A549 (cell line): ENCODE data around the gene SREK1IP1. TPM values are rescaled to one million over a fixed set of nuclear protein-coding genes. Genes with fewer than 3 reads are reported as not detected.
A peak's percentile ranks its signal among the peaks of the same experiment; 100 is the strongest.

ENCODE experiments used
- ATAC-seq, 2 experiments: fragments of 200-7000 bp in 1 of 2; fragments of >200 bp in 1 of 2; cut with Nextera tagmentation in 1 of 2; cut with Tn5 transposase in 1 of 2; 3 replicates each; pipeline versions ENCODE4 v1.8.0 to v1.9.1; 2018 to 2020; ENCODE audit warnings: mild to moderate bottlenecking in 1 of 2, moderate library complexity in 1 of 2
- CTCF ChIA-PET: fragments of 300-600 bp; sonication (Branson Sonifier 250); formaldehyde crosslinking; extraction: SDS; loops from one replicate; lab custom pipeline; 2021; ENCODE audit warnings: antibody characterized with exemption, inconsistent platforms; lab: Yijun Ruan, JAX
- POLR2A ChIA-PET: fragments of 350-600 bp; formaldehyde crosslinking; extraction: SDS; loops from one replicate; lab custom pipeline; 2021; ENCODE audit warnings: antibody characterized with exemption, inconsistent platforms; lab: Yijun Ruan, JAX
- DNase-seq, 2 experiments: peaks; one replicate each; pipeline versions ENCODE4 v3.0.0 to v3.0.0-alpha.2; 2011 to 2016; ENCODE audit warnings: low read depth in 1 of 2, low spot score in 1 of 2
- FAIRE-seq: peaks from 2 replicates; lab custom pipeline; 2011; peaks lifted over from hg19 to GRCh38; lab: Jason Lieb, UNC
- H3K27ac ChIP-seq, 2 experiments: fragments of >200 bp; sonication (Bioruptor Twin); formaldehyde crosslinking; 3 replicates each; pipeline ENCODE4 v1.5.1; 2016 to 2017
- H3K4me1 ChIP-seq: fragments of >200 bp; sonication (Bioruptor Twin); formaldehyde crosslinking; 3 replicates; pipeline ENCODE4 v1.6.1; 2016
- H3K4me2 ChIP-seq: fragments of >200 bp; sonication (Bioruptor Twin); formaldehyde crosslinking; 3 replicates; pipeline ENCODE4 v1.6.1; 2016
- H3K4me3 ChIP-seq: fragments of >200 bp; sonication (Bioruptor Twin); formaldehyde crosslinking; 3 replicates; pipeline ENCODE4 v1.5.1; 2016
- H3K9me3 ChIP-seq: fragments of >200 bp; sonication (Bioruptor Twin); formaldehyde crosslinking; 3 replicates; pipeline ENCODE4 v1.6.1; 2016
- ATOH8 ChIP-seq: fragments of 250-450 bp; sonication (Bioruptor Pico); IDR thresholded peaks from 2 replicates; pipeline ENCODE4 v1.5.0; 2020; ENCODE audit warnings: low read depth, mild to moderate bottlenecking, moderate library complexity
- BHLHE40 ChIP-seq: IDR thresholded peaks from 2 replicates; pipeline ENCODE4 v1.6.1; 2012; ENCODE audit warnings: low read depth, low read length, inconsistent platforms
- CHD4 ChIP-seq: fragments of 200-600 bp; sonication (generic); IDR thresholded peaks from 2 replicates; pipeline ENCODE4 v1.6.1; 2016; ENCODE audit warnings: antibody characterized with exemption, mild to moderate bottlenecking, borderline replicate concordance
- ESRRA ChIP-seq: fragments of 150-350 bp; IDR thresholded peaks from 2 replicates; pipeline ENCODE4 v1.6.1; 2014; ENCODE audit warnings: mild to moderate bottlenecking, low read length, borderline replicate concordance
- FOSL2 ChIP-seq, 2 experiments: fragments of 450-650 bp in 1 of 2; fragments of >200 bp in 1 of 2; sonication (Bioruptor Twin) in 1 of 2; formaldehyde crosslinking; IDR thresholded peaks; 2 replicates each; pipeline versions ENCODE4 v1.5.0 to v1.6.1; 2016 to 2020; ENCODE audit warnings: mild to moderate bottlenecking in 1 of 2, moderate library complexity in 1 of 2
- FOXS1 ChIP-seq: fragments of 250-450 bp; sonication (Bioruptor Pico); IDR thresholded peaks from 2 replicates; pipeline ENCODE4 v1.5.0; 2020; ENCODE audit warnings: mild to moderate bottlenecking, moderate library complexity
- GATA3 ChIP-seq: IDR thresholded peaks from 2 replicates; pipeline ENCODE4 v1.6.1; 2012; ENCODE audit warnings: borderline replicate concordance
- HDAC2 ChIP-seq: fragments of 200-600 bp; sonication (generic); IDR thresholded peaks from 2 replicates; pipeline ENCODE4 v1.6.1; 2016
- HOXB5 ChIP-seq: fragments of 250-450 bp; sonication (Bioruptor Pico); IDR thresholded peaks from 2 replicates; pipeline ENCODE4 v1.5.0; 2020; ENCODE audit warnings: mild to moderate bottlenecking, moderate library complexity
- JUN ChIP-seq, 2 experiments: fragments of >200 bp; sonication (Bioruptor Twin); formaldehyde crosslinking; IDR thresholded peaks; 2 replicates in 1 of 2; 3 replicates in 1 of 2; pipeline ENCODE4 v1.6.1; 2016 to 2017
- JUNB ChIP-seq: fragments of >200 bp; sonication (Bioruptor Twin); formaldehyde crosslinking; IDR thresholded peaks from 2 replicates; pipeline ENCODE4 v1.6.1; 2016
- NPAS2 ChIP-seq: fragments of 250-450 bp; sonication (Bioruptor Pico); IDR thresholded peaks from 2 replicates; pipeline ENCODE4 v1.8.0; 2022; ENCODE audit warnings: mild to moderate bottlenecking, moderate library complexity, borderline replicate concordance
- NR3C1 ChIP-seq: fragments of >200 bp; sonication (Bioruptor Twin); formaldehyde crosslinking; IDR thresholded peaks from 3 replicates; pipeline ENCODE4 v1.6.1; 2017
- POLR2A ChIP-seq: IDR thresholded peaks from 2 replicates; pipeline ENCODE4 v1.6.1; 2012; ENCODE audit warnings: mild to moderate bottlenecking, low read length
- POLR2AphosphoS2 ChIP-seq: conservative IDR thresholded peaks from 2 replicates; pipeline ENCODE4 v1.6.1; 2012; ENCODE audit warnings: low read length, improper control_type of control experiment, inconsistent platforms
- RAD21 ChIP-seq, 2 experiments: fragments of >200 bp in 1 of 2; sonication (Bioruptor Twin) in 1 of 2; formaldehyde crosslinking in 1 of 2; IDR thresholded peaks in 1 of 2; conservative IDR thresholded peaks in 1 of 2; 2 replicates in 1 of 2; 3 replicates in 1 of 2; pipeline ENCODE4 v1.6.1; 2012 to 2018; ENCODE audit warnings: inconsistent platforms in 1 of 2
- RARB ChIP-seq: fragments of 250-450 bp; sonication (Bioruptor Pico); IDR thresholded peaks from 2 replicates; pipeline ENCODE4 v1.8.0; 2021; ENCODE audit warnings: mild to moderate bottlenecking, moderate library complexity
- RFX5 ChIP-seq: fragments of 450-650 bp; IDR thresholded peaks from 2 replicates; pipeline ENCODE4 v1.7.1; 2014; ENCODE audit warnings: antibody characterized with exemption, mild to moderate bottlenecking, moderate library complexity
- RNF2 ChIP-seq: fragments of 200-600 bp; sonication (generic); IDR thresholded peaks from 2 replicates; pipeline ENCODE4 v1.6.1; 2016; ENCODE audit warnings: low read depth, mild to moderate bottlenecking, antibody characterized with exemption, moderate library complexity, borderline replicate concordance
- SMC3 ChIP-seq: fragments of >200 bp; sonication (Bioruptor Twin); formaldehyde crosslinking; IDR thresholded peaks from 3 replicates; pipeline ENCODE4 v1.6.1; 2018; ENCODE audit warnings: inconsistent platforms
- ZC3H11A ChIP-seq: fragments of 450-650 bp; IDR thresholded peaks from 2 replicates; pipeline ENCODE4 v1.6.1; 2014; ENCODE audit warnings: antibody characterized with exemption, mild to moderate bottlenecking
- ZNF302 ChIP-seq: fragments of 250-450 bp; sonication (Bioruptor Pico); IDR thresholded peaks from 2 replicates; pipeline ENCODE4 v1.9.0; 2021; ENCODE audit warnings: inconsistent platforms, mild to moderate bottlenecking, moderate library complexity
- ZSCAN20 ChIP-seq: fragments of 250-450 bp; sonication (Bioruptor Pico); IDR thresholded peaks from 2 replicates; pipeline ENCODE4 v1.8.0; 2022; ENCODE audit warnings: mild to moderate bottlenecking, moderate library complexity
- WGBS: methylation state at CpG from one replicate; pipeline ENCODE4 v1.1.6; 2017; ENCODE audit errors: missing lambda C conversion rate; 5-methylcytosine and 5-hydroxymethylcytosine counted together
- polyA plus RNA-seq, 4 experiments: library from polyadenylated mRNA; depleted of rRNA in 3 of 4; stranded (reverse); fragments of >200 nt; fragmentation: RNase III in 1 of 4; extraction: RNeasy Plus Mini Kit Qiagen cat#74134 plus additional on column Dnase treatment in 1 of 4; gene quantifications; 2 replicates in 3 of 4; 3 replicates in 1 of 4; pipeline ENCODE4 v1.2.3, GENCODE V29; 2011 to 2017
- TF ChIP-seq, protein P1 (sequence below): fragments of 450-650 bp; IDR thresholded peaks from 2 replicates; pipeline ENCODE4 v1.6.1; 2014; ENCODE audit warnings: antibody characterized with exemption
- TF ChIP-seq, protein P2 (sequence below): fragments of >200 bp; sonication (Bioruptor Twin); formaldehyde crosslinking; IDR thresholded peaks from 2 replicates; pipeline ENCODE4 v1.6.1; 2016
- TF ChIP-seq, protein P3 (sequence below): fragments of >200 bp; sonication (Bioruptor Twin); formaldehyde crosslinking; IDR thresholded peaks from 3 replicates; pipeline ENCODE4 v1.5.1; 2016
- TF ChIP-seq, protein P4 (sequence below): fragments of 250-450 bp; sonication (Bioruptor Pico); IDR thresholded peaks from 2 replicates; pipeline ENCODE4 v1.5.0; 2021; ENCODE audit warnings: mild to moderate bottlenecking, moderate library complexity, borderline replicate concordance
- TF ChIP-seq, protein P5 (sequence below): IDR thresholded peaks from 2 replicates; pipeline ENCODE4 v1.6.1; 2012; ENCODE audit warnings: low read depth, borderline replicate concordance

Gene SREK1IP1
- polyA plus RNA-seq, 2 of the 4 experiments (the other 2 are of a cell fraction): 4.7 to 7.5 TPM

DNA sequence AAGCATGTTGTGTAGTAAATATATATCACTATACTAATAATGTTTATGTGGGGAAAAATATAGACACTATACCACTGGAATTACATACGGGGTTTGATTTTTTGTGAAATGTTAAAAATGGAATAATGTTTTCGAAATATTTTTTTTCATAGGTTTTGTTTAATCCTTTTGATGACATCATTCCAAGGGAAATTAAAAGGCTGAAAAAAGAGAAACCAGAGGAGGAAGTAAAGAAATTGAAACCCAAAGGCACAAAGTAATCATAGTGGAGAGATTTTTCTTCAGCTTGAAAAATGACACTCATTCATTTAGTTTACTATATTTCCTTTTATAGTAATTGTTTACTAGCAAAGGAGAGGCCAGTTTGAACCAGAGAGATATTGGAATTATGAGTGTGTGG is 17.9 kb upstream of the SREK1IP1 start:
- CTCF ChIA-PET: interaction anchor here (1.0 to 4.7 kb wide), 3 partner anchors 16 to 155 kb away, joined by 3 to 22 read pairs (median 4); no protein-coding TSS in a partner anchor

GRCh38 chr5:64784451-64785025 is 16.0 kb upstream of the SREK1IP1 start:
- no peak overlapping the region for H3K4me2 ChIP-seq
- no peaks in the 10 kb centered on the region for H3K9me3 ChIP-seq
- POLR2A ChIA-PET: no interaction called here
- no peaks in the 10 kb centered on the region for H3K4me1 ChIP-seq
- CTCF ChIA-PET: interaction anchor here (0.6 to 4.3 kb wide), 18 partner anchors 8 to 699 kb away, joined by 3 to 54 read pairs (median 5); no protein-coding TSS in a partner anchor
- H3K27ac ChIP-seq: no peak overlapping the region
- peak; percentile 12 to 83 for DNase-seq
- ATAC-seq: peak; percentile 81 to 90
- peak; percentile 54 for FAIRE-seq
- H3K4me3 ChIP-seq: no peak overlapping the region
- 2% methylated on average over 3 of the region's 3 CpGs for WGBS
- no peak for TF ChIP-seq RNF2
- TF ChIP-seq HOXB5 (CRISPR knock-in tag): no peak
- TF ChIP-seq GATA3: no peak
- no peak for TF ChIP-seq ZC3H11A
- TF ChIP-seq ATOH8: no peak
- TF ChIP-seq, protein P1, sequence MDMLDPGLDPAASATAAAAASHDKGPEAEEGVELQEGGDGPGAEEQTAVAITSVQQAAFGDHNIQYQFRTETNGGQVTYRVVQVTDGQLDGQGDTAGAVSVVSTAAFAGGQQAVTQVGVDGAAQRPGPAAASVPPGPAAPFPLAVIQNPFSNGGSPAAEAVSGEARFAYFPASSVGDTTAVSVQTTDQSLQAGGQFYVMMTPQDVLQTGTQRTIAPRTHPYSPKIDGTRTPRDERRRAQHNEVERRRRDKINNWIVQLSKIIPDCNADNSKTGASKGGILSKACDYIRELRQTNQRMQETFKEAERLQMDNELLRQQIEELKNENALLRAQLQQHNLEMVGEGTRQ: no peak
- TF ChIP-seq RFX5: no peak
- TF ChIP-seq ESRRA: no peak
- TF ChIP-seq ZSCAN20: no peak
- no peak for TF ChIP-seq JUNB
- TF ChIP-seq, protein P2, sequence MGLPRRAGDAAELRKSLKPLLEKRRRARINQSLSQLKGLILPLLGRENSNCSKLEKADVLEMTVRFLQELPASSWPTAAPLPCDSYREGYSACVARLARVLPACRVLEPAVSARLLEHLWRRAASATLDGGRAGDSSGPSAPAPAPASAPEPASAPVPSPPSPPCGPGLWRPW: no peak
- TF ChIP-seq SMC3: peak; percentile 80
- no peak for TF ChIP-seq FOSL2 (IDR thresholded peaks at IDR 0.05)
- TF ChIP-seq FOSL2 (CRISPR knock-in tag; IDR thresholded peaks at IDR 0.05): no peak
- TF ChIP-seq RAD21 (conservative IDR thresholded peaks at IDR 0.05 in 1 of 2, IDR thresholded peaks at IDR 0.05 in 1 of 2): peak; percentile 85 to 86
- no peak for TF ChIP-seq FOXS1 (CRISPR knock-in tag)
- TF ChIP-seq HDAC2: no peak
- TF ChIP-seq, protein P3, sequence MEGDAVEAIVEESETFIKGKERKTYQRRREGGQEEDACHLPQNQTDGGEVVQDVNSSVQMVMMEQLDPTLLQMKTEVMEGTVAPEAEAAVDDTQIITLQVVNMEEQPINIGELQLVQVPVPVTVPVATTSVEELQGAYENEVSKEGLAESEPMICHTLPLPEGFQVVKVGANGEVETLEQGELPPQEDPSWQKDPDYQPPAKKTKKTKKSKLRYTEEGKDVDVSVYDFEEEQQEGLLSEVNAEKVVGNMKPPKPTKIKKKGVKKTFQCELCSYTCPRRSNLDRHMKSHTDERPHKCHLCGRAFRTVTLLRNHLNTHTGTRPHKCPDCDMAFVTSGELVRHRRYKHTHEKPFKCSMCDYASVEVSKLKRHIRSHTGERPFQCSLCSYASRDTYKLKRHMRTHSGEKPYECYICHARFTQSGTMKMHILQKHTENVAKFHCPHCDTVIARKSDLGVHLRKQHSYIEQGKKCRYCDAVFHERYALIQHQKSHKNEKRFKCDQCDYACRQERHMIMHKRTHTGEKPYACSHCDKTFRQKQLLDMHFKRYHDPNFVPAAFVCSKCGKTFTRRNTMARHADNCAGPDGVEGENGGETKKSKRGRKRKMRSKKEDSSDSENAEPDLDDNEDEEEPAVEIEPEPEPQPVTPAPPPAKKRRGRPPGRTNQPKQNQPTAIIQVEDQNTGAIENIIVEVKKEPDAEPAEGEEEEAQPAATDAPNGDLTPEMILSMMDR: peak; percentile 94
- TF ChIP-seq JUN (IDR thresholded peaks at IDR 0.05): no peak
- TF ChIP-seq NR3C1: no peak
- TF ChIP-seq BHLHE40: no peak
- no peak for TF ChIP-seq ZNF302 (CRISPR knock-in tag)
- no peak for TF ChIP-seq POLR2AphosphoS2
- TF ChIP-seq, protein P4, sequence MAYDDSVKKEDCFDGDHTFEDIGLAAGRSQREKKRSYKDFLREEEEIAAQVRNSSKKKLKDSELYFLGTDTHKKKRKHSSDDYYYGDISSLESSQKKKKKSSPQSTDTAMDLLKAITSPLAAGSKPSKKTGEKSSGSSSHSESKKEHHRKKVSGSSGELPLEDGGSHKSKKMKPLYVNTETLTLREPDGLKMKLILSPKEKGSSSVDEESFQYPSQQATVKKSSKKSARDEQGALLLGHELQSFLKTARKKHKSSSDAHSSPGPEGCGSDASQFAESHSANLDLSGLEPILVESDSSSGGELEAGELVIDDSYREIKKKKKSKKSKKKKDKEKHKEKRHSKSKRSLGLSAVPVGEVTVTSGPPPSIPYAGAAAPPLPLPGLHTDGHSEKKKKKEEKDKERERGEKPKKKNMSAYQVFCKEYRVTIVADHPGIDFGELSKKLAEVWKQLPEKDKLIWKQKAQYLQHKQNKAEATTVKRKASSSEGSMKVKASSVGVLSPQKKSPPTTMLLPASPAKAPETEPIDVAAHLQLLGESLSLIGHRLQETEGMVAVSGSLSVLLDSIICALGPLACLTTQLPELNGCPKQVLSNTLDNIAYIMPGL: no peak
- no peak for TF ChIP-seq RARB (CRISPR knock-in tag)
- TF ChIP-seq POLR2A: no peak

More for the DNA sequence above, 17.9 kb upstream of the SREK1IP1 start:
- Histone ChIP-seq H3K4me2 (no peak overlapping the region), H3K4me1 (no peaks in the 10 kb centered on the region), H3K4me3 (no peak overlapping the region), H3K9me3 (no peaks in the 10 kb centered on the region), H3K27ac (no peak overlapping the region)
- 92% methylated on average over 2 of the region's 2 CpGs for WGBS
- DNase-seq (no peak), FAIRE-seq (no peak), ATAC-seq (no peak)
- POLR2A ChIA-PET: no interaction called here
- TF ChIP-seq FOSL2 (IDR thresholded peaks at IDR 0.05): no peak
- TF ChIP-seq FOSL2 (CRISPR knock-in tag; IDR thresholded peaks at IDR 0.05): no peak
- TF ChIP-seq RNF2: no peak
- no peak for TF ChIP-seq ZSCAN20
- no peak for TF ChIP-seq NPAS2 (CRISPR knock-in tag)
- TF ChIP-seq, protein P4: no peak
- TF ChIP-seq CHD4: no peak
- TF ChIP-seq, protein P5, sequence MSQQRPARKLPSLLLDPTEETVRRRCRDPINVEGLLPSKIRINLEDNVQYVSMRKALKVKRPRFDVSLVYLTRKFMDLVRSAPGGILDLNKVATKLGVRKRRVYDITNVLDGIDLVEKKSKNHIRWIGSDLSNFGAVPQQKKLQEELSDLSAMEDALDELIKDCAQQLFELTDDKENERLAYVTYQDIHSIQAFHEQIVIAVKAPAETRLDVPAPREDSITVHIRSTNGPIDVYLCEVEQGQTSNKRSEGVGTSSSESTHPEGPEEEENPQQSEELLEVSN: no peak
